ENCODE results near the gene NFE2L1. TPM values are rescaled to one million over a fixed set of nuclear protein-coding genes. Genes with fewer than 3 reads are reported as not detected.

NFE2L1 gene
- total RNA-seq, 2 experiments from 2014 or later = 69.4 to 70.2 TPM

DNA sequence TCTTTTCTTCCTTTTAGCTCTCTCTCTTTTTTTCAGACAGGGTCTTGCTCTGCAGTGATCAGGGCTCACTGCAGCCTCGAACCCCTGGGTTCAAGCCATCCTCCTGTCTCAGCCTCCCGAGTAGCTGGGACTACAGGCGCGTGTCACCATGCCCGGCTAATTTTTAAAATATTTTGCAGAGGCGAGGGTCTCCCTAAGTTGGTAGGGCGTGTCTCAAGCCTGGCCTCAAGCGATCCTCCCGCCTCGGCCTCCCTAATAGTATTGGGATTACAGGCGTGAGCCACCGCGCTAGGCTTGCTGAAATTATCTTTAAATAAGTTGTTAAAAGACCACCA is 58.6 kb downstream of the NFE2L1 start:
- H3K36me3 Mint-ChIP-seq (ENCODE audit: low read depth) = peaks cover 19% of the 10 kb centered on the region
- peak overlapping the region; percentile 94 for H3K4me3 Mint-ChIP-seq
- H3K27ac Mint-ChIP-seq = peak overlapping the region; percentile 85
- peaks cover 72% of the 10 kb centered on the region for H3K4me1 Mint-ChIP-seq
- POLR2A ChIA-PET = interaction anchor here (0.7 to 7.3 kb wide), 9 partner anchors 9 to 735 kb away, joined by 3 to 49 read pairs (median 5); partner anchors contain the start of genes NFE2L1 and SP2
- no peaks in the 10 kb centered on the region for H3K27me3 Mint-ChIP-seq
- CTCF ChIA-PET = interaction anchor here (1.3 to 4.3 kb wide), 8 partner anchors 9 to 529 kb away, joined by 3 to 29 read pairs (median 8); partner anchors contain the start of gene CDK5RAP3
- DNase-seq = no peak
- H3K9me3 Mint-ChIP-seq = peaks cover 8% of the 10 kb centered on the region

GRCh38 chr17:48107137-48108055 is 59.2 kb downstream of the NFE2L1 start, which contains the start of gene SNX11:
SNX11 (plus strand) TSS chr17:48107766; CDS start chr17:48112044, 4,278 bp downstream.
- H3K4me3 Mint-ChIP-seq = peak within 1 kb of the TSS; percentile 94
- ChIA-PET POLR2A (interaction anchor here (0.7 to 7.3 kb wide), 18 partner anchors 9 to 734 kb away, joined by 3 to 49 read pairs (median 4); partner anchors contain the start of genes NFE2L1 and SP2), CTCF (interaction anchor here (0.6 to 4.3 kb wide), 14 partner anchors 9 to 529 kb away, joined by 3 to 29 read pairs (median 4); partner anchors contain the start of gene CDK5RAP3)
- H3K36me3 Mint-ChIP-seq (ENCODE audit: low read depth) = peaks cover 25% of the 10 kb centered on the region
- DNase-seq = peak; percentile 93
- H3K27me3 Mint-ChIP-seq = no peaks in the 10 kb centered on the region
- peak within 1 kb of the TSS; percentile 85 for H3K27ac Mint-ChIP-seq
- H3K4me1 Mint-ChIP-seq = peaks cover 73% of the 10 kb centered on the region
- peaks cover 8% of the 10 kb centered on the region for H3K9me3 Mint-ChIP-seq

DNA sequence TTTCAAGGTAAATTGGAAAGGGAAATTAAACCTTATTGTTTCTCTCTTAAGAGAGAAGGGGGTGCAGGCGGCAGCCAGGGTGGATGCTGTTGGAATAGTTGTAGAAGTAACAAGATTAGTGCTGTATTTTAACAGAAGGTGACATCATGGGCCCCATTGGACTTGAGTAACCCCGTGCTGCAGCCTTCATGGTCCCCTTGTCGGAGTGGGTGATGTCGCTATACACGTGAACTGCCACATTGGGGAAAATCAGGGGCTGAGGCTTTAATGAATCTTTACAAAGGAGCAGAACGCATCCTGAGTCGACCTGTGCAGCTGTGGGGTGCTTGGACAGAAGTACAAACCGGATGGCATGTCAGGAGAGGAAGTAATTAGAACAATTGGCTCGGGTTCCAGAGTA is 62.6 kb downstream of the NFE2L1 start:
- Mint-ChIP-seq H3K9me3 (no peaks in the 10 kb centered on the region), H3K4me1 (peaks cover 61% of the 10 kb centered on the region), H3K27me3 (no peaks in the 10 kb centered on the region), H3K36me3 (ENCODE audit: low read depth) (peaks cover 23% of the 10 kb centered on the region), H3K4me3 (no peak overlapping the region), H3K27ac (no peak overlapping the region)
- ChIA-PET POLR2A (no interaction called here), CTCF (interaction anchor here (0.6 to 1.5 kb wide), 3 partner anchors 37 to 186 kb away, joined by 3 to 4 read pairs (median 3); no protein-coding TSS in a partner anchor)
- no peak for DNase-seq

Other genes starting within 250 kb of the NFE2L1 start
- 10 to 100 TPM; 33.2 to 36.1 TPM for gene OSBPL7, start 226.6 kb upstream of the NFE2L1 start, total RNA-seq
- 10 to 100 TPM; 91.5 to 95.7 TPM for gene MRPL10, start 216.8 kb upstream of the NFE2L1 start, total RNA-seq
- under 1 TPM; 0.45 to 0.53 TPM for gene LRRC46, start 216.7 kb upstream of the NFE2L1 start, total RNA-seq
- gene SCRN2, start 207.1 kb upstream of the NFE2L1 start, total RNA-seq = 10 to 100 TPM; 29.1 to 29.8 TPM
- under 1 TPM; 0.10 to 0.15 TPM for gene SP6, start 197.2 kb upstream of the NFE2L1 start, total RNA-seq
- 10 to 100 TPM; 24.6 to 25.6 TPM for gene SP2, start 152.1 kb upstream of the NFE2L1 start, total RNA-seq
- 10 to 100 TPM; 24.6 to 25.1 TPM for gene PNPO, start 106.8 kb upstream of the NFE2L1 start, total RNA-seq
- gene PRR15L, start 90.5 kb upstream of the NFE2L1 start, total RNA-seq = not detected
- 100 to 1,000 TPM; 194 to 205 TPM for gene CDK5RAP3, start 77.2 kb upstream of the NFE2L1 start, total RNA-seq
- 10 to 100 TPM in 1 of 2 experiments, 1 to 10 TPM in 1; 7.4 to 11.5 TPM for gene COPZ2, start 10.6 kb upstream of the NFE2L1 start, total RNA-seq
- 10 to 100 TPM; 48.3 to 50.8 TPM for gene CBX1, start 53.1 kb downstream of the NFE2L1 start, total RNA-seq
- gene SNX11, start 59.4 kb downstream of the NFE2L1 start, total RNA-seq = 10 to 100 TPM; 22.6 to 22.8 TPM